Loucy (cell line): ENCODE data around the gene MYOM1.

Experiments
- H2AFZ ChIP-seq: fragments of 200-600 bp; sonication (generic); 2 replicates; pipeline ENCODE4 v1.6.0; 2016; ENCODE audit warnings: antibody characterized with exemption, mild to moderate bottlenecking, low read length, moderate library complexity
- H3F3A ChIP-seq: fragments of 200-600 bp; 2 replicates; pipeline ENCODE4 v1.6.0; 2016; ENCODE audit warnings: antibody characterized with exemption, low read depth, mild to moderate bottlenecking
- H3K27me3 ChIP-seq: fragments of 200-600 bp; sonication (generic); 2 replicates; pipeline ENCODE4 v1.6.1; 2014; ENCODE audit warnings: low read length, mild to moderate bottlenecking; ENCODE audit not compliant: insufficient read depth, poor library complexity, severe bottlenecking
- H3K36me3 ChIP-seq: fragments of 200-600 bp; sonication (generic); 2 replicates; pipeline ENCODE4 v1.6.1; 2016; ENCODE audit warnings: low read length; ENCODE audit not compliant: insufficient read depth
- H3K4me1 ChIP-seq: fragments of 200-600 bp; sonication (generic); 2 replicates; pipeline ENCODE4 v1.5.1; 2014; ENCODE audit warnings: low read length, mild to moderate bottlenecking; ENCODE audit not compliant: insufficient read depth, poor library complexity, severe bottlenecking
- H3K4me2 ChIP-seq: fragments of 200-600 bp; sonication (generic); 2 replicates; pipeline ENCODE4 v1.6.0; 2014; ENCODE audit warnings: antibody characterized with exemption, low read length, low read depth, mild to moderate bottlenecking; ENCODE audit not compliant: poor library complexity, severe bottlenecking
- H3K4me3 ChIP-seq: fragments of 200-600 bp; sonication (generic); 2 replicates; pipeline ENCODE4 v1.5.1; 2014; ENCODE audit warnings: low read length, mild to moderate bottlenecking, mixed read lengths; ENCODE audit not compliant: poor library complexity, severe bottlenecking
- H3K79me2 ChIP-seq: fragments of 200-600 bp; sonication (generic); 2 replicates; pipeline ENCODE4 v1.6.1; 2014; ENCODE audit warnings: low read length; ENCODE audit not compliant: insufficient read depth
- H3K9ac ChIP-seq: fragments of 200-600 bp; sonication (generic); 2 replicates; pipeline ENCODE4 v1.6.0; 2014; ENCODE audit warnings: mild to moderate bottlenecking, low read depth, low read length, moderate library complexity; ENCODE audit not compliant: poor library complexity, severe bottlenecking
- H3K9me2 ChIP-seq: fragments of 200-600 bp; sonication (generic); replicated peaks from 2 replicates; pipeline ENCODE4 v1.6.1; 2016; ENCODE audit warnings: low read depth, low read length, mixed read lengths
- H3K9me3 ChIP-seq: fragments of 200-600 bp; sonication (generic); 2 replicates; pipeline ENCODE4 v1.6.1; 2014; ENCODE audit warnings: mild to moderate bottlenecking, antibody characterized with exemption, low read length, low read depth; ENCODE audit not compliant: insufficient read depth
- H4K20me1 ChIP-seq: fragments of 200-600 bp; sonication (generic); 2 replicates; pipeline ENCODE4 v1.6.0; 2014; ENCODE audit warnings: antibody characterized with exemption, low read length, mild to moderate bottlenecking; ENCODE audit not compliant: insufficient read depth, poor library complexity, severe bottlenecking
- CTCF ChIP-seq: fragments of 200-600 bp; sonication (generic); conservative IDR thresholded peaks from 2 replicates; pipeline ENCODE4 v1.5.1; 2014; ENCODE audit warnings: mild to moderate bottlenecking, antibody characterized with exemption, low read length
- EZH2phosphoT487 ChIP-seq: fragments of 200-600 bp; IDR thresholded peaks from 2 replicates; pipeline ENCODE4 v1.6.1; 2018; ENCODE audit warnings: antibody characterized with exemption, mild to moderate bottlenecking, moderate library complexity, borderline replicate concordance

The MYOM1 gene

DNA sequence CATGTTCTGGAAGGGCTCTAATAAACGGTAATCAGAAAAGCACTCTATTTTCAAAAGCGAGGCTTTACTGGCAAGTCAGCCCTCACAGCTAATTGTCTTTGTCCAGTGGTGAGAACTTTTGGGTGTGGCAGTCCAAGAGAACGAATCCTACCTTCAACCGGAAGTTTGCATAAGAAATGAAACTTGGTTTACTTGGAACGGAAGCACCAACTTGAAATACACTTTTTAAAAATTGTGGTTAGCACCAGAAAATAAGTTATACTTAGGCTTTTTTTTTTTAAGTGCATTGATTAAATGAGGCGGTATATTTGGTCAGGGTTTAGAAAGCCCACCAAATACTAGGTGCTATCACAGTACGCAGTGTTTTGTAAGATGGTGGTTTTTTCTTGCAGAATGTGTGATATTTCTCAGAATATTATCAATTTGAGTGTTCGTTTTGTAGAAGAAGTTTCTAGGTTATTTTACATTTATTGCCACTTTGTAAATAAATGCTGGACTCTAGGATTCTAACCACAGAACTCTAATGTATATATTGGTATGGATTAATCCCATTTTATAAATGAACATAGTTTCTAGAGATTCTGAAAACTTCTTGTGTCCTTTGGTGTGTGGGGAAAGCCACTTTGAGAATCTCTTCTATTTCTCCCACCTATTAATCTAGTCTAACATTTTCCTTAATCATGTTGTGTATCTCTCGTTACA is 29.0 kb upstream of the MYOM1 start:
- peaks cover 6% of the 10 kb centered on the region for H3K27me3 ChIP-seq
- H4K20me1 ChIP-seq, result peaks cover 49% of the 10 kb centered on the region
- H3K9me3 ChIP-seq, result no peaks in the 10 kb centered on the region
- H3K9ac ChIP-seq, result peak overlapping the region; percentile 95
- peaks cover 9% of the 10 kb centered on the region for H3K36me3 ChIP-seq
- peaks cover 50% of the 10 kb centered on the region for H3K4me1 ChIP-seq
- H3K4me2 ChIP-seq, result peak overlapping the region; percentile 98
- H3K4me3 ChIP-seq, result peak overlapping the region; percentile 92
- TF ChIP-seq CTCF (no peak), EZH2phosphoT487 (no peak)
- no peak overlapping the region for H2AFZ ChIP-seq
- H3F3A ChIP-seq, result no peaks in the 10 kb centered on the region; the same call in 1 of the 2 replicates
- H3K9me2 ChIP-seq, result no peaks in the 10 kb centered on the region
- peaks cover 79% of the 10 kb centered on the region for H3K79me2 ChIP-seq

- H3K9ac ChIP-seq, result peak overlapping the region; percentile 95
- H3K9me3 ChIP-seq, result no peaks in the 10 kb centered on the region
- H4K20me1 ChIP-seq, result peaks cover 43% of the 10 kb centered on the region
- H3K9me2 ChIP-seq, result no peaks in the 10 kb centered on the region
- TF ChIP-seq CTCF (no peak), EZH2phosphoT487 (no peak)
- no peak overlapping the region for H2AFZ ChIP-seq
- H3K36me3 ChIP-seq, result peaks cover 3% of the 10 kb centered on the region
- H3F3A ChIP-seq, result no peaks in the 10 kb centered on the region; the same call in 1 of the 2 replicates
- H3K4me1 ChIP-seq, result peaks cover 45% of the 10 kb centered on the region
- peaks cover 72% of the 10 kb centered on the region for H3K79me2 ChIP-seq
- H3K4me2 ChIP-seq, result peak overlapping the region; percentile 98
- H3K27me3 ChIP-seq, result peaks cover 6% of the 10 kb centered on the region
- peak overlapping the region; percentile 92 for H3K4me3 ChIP-seq
Observed at GRCh38 chr18:3248062-3248657, 28.4 kb upstream of the MYOM1 start.

- Histone ChIP-seq H4K20me1 (peaks cover 36% of the 10 kb centered on the region), H3K79me2 (peaks cover 65% of the 10 kb centered on the region), H3K9ac (peak within 1 kb of the TSS; percentile 95), H2AFZ (peak within 1 kb of the TSS; percentile 92), H3K36me3 (no peaks in the 10 kb centered on the region; the same call in 1 of the 2 replicates), H3F3A (no peaks in the 10 kb centered on the region; the same call in 1 of the 2 replicates), H3K4me2 (peak within 1 kb of the TSS; percentile 98), H3K4me1 (peaks cover 37% of the 10 kb centered on the region), H3K9me2 (no peaks in the 10 kb centered on the region), H3K9me3 (no peaks in the 10 kb centered on the region), H3K27me3 (peaks cover 6% of the 10 kb centered on the region), H3K4me3 (peak within 1 kb of the TSS; percentile 92)
- TF ChIP-seq EZH2phosphoT487 (no peak), CTCF (no peak)
Observed at GRCh38 chr18:3247240-3248061, 27.7 kb upstream of the MYOM1 start, which contains the start of gene MYL12A. TSS of gene MYL12A (plus strand) at chr18:3247801. CDS start at chr18:3253248, 5,447 bp downstream.
